Measurements from ENCODE around the gene DPP4.
"Not testable (repeated sequence)": the region's sequence is repeated elsewhere in the genome, so short reads cannot be mapped to it uniquely, and the experiment has no call there.

The DPP4 gene

GRCh38 chr2:162053808-162054155 lies 20.2 kb downstream of the DPP4 start:
- no peak for DNase-seq

DNA sequence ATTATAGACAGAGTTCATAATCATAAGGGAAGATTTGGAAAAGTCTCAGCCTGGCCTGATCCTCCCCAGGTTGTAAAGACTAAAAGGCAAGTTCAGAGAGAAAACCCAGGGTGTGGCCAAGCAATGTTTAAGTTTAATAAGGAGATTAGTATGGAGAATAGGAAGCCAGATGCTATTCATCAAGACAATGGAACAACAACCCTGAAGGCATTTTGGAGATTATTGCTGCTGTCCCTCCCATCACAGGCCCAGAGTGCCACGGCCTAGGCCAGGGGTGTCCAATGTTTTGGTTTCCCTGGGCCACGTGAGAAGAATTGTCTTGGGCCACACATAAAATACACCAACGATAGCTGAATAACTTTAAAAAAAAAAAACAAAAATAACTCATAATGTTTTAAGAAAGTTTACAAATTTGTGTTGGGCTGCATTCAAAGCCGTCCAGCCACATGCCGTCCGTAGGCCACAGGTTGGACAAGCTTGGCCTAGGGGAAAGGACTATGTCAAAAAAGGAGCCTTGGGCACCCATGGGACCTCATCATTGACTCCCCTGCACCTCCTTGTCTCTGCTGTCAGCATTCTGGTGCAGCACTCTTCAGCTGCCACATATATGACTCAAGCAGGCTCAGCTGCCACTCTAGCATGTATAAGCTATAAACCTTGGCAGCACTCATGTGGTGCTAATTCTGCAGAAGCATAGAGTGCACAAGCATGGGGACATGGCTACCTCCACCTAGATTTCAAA lies 20.8 kb downstream of the DPP4 start:
- no peak for DNase-seq

GRCh38 chr2:162050513-162050961 lies 23.5 kb downstream of the DPP4 start:
- DNase-seq = no peak

- DNase-seq = not testable (repeated sequence)
Measured at GRCh38 chr2:162049089-162049488, 24.9 kb downstream of the DPP4 start.

DNA sequence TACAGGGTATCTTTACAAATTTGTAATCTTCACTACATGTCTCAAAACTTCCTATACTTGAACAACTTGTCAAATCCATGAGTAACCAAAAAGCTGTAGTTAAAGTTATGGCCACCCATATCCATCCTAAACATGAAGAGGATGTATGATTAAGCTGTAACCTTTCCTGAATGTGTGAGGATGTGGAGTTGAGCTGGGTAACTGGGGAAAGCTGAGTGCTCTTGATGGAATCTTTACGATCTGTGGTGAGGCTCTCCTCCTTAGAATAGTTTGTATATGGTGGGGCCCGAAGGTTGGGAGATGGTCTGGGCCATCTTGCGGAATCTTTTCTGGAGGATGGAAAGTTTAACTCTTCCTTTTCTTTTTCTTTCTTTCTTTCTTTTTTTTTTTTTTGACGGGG lies 29.4 kb downstream of the DPP4 start:
- DNase-seq = no peak

DNA sequence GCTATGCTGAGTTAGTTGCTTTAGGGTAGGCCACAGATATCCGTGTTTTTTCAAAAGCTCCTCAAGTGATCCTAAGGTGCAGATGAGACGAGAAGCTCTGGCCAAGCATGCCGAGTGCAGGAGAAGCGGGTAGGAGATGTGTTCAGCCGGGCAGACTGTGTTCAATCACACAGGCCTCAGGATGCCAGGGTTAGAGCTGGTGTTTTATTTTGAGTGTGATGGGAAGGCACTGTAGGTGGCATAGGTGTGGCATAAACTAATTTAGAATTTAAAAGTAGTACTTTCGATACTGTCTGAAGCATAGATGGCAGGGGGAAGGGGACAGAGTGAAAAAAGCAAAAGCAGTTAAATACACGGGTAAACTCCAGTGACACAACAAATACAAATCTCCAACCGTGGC lies 30.9 kb downstream of the DPP4 start:
- no peak for DNase-seq

DNA sequence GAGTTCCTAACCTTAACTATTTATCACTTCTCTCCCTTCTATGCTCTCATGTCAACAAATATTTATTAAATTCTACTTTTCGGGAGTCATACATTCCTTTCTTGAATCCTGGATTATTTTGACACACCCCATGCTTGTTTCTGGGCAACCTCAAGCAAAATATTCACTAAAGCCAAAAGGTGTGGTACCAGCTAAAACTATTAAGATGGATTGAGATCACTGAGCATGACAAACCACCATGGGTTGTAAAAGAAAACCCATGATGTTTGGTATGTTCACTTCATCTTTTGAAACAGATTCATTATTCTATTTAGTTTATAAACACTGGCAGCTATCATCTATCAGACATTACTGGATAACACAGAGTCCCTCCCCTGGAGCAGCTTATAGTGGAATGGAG lies 32.5 kb downstream of the DPP4 start:
- DNase-seq = no peak

DNA sequence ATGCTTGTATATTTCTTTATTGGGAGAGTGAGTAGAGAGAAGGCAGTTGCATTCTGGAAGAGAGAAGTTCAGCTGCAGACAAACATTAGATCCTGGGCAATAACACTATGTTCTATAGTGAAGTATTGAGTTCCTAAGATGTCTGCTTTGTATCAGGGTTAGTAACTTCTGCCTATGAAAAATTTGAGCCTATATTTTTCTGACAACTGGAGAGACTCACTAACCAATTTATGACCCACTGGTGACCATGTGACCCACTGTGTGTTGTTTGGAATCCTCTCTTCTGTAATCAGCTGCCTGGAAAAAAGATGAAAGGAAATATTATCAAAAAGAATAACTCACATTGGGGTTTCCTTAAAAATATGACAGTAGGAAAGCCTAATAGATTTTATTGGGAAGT lies 35.3 kb downstream of the DPP4 start:
- DNase-seq = no peak

DNA sequence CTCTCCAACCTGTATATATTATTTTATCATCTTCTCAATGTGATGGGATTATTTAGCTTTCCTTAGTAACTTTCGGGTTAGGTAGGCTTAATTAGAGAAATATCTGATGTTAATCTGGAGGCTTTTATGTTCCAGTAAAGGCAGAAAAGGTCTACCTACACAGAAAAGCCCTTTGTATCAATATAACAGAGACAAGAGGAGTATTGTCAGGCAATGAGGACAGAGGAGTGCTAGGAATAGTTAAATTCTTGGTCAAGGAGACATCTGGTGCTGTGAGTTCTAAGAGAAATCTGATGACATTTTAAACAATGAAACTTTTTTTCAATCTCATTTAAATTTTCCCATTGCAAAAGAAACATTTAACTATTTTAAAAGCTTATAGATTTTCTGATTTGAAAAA lies 36.1 kb downstream of the DPP4 start:
- DNase-seq = no peak

GRCh38 chr2:162037028-162037795 lies 36.8 kb downstream of the DPP4 start:
- DNase-seq = no peak

DNA sequence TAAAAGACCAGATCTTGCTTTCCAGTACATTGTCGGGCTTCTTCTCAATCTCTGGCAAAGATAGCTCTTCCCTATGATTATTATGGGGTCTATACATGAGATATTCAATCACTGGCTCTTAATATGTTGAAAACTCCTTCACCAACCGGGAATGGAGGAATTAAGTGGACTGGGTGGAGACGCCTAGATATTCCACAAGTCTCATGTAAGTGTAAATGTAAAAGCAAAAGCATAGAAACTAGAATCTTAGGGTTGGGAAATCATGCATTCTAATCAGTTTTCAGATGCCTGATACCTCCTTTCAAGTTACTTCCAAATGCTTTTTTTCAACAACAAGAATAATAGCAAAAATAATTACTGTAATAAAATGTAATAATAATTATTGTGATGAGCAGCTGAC lies 38.0 kb downstream of the DPP4 start:
- no peak for DNase-seq

DNA sequence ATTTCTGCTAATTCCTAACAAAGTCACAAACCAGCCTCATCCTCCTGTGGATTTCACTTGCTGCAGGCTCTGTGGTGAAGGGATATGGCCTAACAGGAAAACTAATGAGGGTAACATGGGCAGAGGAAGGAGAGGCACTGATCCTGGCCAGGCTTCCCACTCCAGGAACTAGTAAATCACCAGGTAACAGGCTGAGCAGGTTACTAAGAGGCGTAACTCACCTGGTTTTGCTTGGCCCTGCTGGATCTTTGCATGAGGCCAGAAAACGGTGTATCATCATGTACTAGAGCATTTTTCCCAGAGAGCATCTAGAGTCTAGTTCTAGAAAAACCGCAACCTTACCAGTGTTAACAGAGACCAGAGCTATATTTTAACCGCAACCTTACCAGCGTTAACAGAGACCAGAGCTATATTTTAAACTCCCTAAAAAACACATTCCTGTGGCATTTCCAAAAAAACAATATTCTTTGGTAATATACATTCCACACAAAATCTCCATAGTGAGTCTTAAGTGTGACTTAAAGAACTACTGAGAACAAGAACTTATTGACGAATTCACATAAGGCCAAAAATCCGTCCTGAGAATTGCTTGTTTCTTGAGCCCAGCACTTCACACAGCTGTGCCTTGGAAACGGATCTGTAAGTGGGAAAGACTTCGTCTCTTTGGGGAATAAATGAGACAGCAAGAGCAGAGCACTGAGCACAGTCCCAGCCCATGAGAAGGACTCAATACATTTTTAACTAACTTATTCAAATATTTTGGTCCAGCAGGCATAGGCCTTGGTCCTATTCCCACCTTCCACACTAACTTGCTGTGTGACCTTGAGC lies 43.4 kb downstream of the DPP4 start:
- no peak for DNase-seq

- no peak for DNase-seq
Measured at GRCh38 chr2:162029287-162029901, 44.6 kb downstream of the DPP4 start.

DNA sequence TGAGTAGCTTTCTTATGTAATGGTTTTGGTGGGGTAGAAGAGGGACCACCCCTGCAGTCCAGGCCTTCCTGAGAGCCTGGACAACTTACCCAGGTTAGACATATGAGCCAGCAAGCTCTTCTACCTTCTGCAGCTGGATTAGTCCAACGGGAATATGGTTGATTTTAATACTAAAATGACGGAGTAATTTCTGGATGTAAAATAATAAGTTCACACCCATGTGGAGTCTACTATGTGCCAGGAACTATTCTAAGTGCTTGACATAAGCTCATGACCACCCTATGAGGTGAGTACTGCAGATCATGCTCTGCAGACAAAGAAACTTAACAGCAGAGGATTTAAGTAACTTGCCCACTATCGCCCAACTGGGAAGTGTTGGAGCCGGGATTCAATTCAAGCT lies 45.5 kb downstream of the DPP4 start:
- DNase-seq = no peak

GRCh38 chr2:162025121-162025911 lies 48.7 kb downstream of the DPP4 start:
- DNase-seq = no peak

GRCh38 chr2:162022290-162022945 lies 51.6 kb downstream of the DPP4 start:
- DNase-seq = no peak

DNA sequence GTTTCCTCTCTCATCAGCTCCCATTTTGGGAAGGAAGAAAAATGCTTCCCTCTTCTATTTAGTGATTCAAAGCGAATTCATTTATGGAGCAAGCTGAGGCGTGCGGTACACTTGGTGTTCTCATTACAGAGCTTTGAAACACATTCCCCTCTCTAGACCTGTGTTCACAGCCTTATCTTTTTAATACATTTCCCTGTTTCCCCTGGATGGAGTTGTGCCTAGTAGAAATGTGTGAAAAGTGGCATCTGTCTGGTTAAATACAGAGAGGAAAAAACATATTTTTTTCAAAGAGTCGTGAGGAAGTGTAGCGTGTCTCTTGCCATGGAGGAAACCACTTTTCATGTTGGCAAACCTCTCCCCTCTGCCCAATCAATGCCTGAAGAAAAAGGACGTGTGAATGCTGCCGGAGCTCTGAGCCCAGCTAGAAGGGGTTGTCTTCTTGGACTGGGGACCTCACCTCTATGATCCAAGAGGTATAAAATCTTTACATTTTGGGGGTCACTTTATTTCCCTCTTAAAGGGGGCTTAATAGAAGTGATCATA lies 52.4 kb downstream of the DPP4 start:
- DNase-seq = no peak

- no peak for DNase-seq
Measured at GRCh38 chr2:162018530-162018929, 55.5 kb downstream of the DPP4 start.

- no peak for DNase-seq
Measured at GRCh38 chr2:162017233-162017632, 56.8 kb downstream of the DPP4 start.

GRCh38 chr2:162016080-162016479 lies 57.9 kb downstream of the DPP4 start:
- no peak for DNase-seq

DNA sequence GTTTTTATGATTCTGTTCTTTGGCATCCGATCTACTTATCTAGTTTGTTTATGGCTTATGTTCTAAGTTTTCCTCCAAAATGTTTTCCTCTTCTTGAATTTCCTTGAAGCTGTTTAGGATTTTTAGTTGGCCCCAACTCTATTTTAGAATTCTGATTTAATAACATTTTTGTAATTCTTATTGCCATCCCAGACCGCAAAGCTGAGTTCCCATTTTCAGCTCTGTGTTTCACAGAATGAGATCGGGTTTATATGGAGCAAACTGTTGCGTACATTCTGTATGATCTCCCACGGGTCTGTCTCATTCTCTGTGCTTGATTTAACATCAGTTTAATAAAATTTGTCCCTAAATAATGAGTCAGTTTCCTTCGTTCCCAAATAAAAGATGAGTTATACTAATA lies 59.3 kb downstream of the DPP4 start:
- no peak for DNase-seq
